Esophagus muscularis mucosa (tissue), 4 donors: Measurements from ENCODE around the gene SLC22A4.

Source experiments
- EP300 ChIP-seq: sonication (generic); formaldehyde crosslinking; IDR thresholded peaks from one replicate; pipeline ENCODE4 v1.6.1; 2017; ENCODE audit warnings: antibody characterized with exemption
- POLR2A ChIP-seq: fragments of 450-650 bp; IDR thresholded peaks from one replicate; pipeline ENCODE4 v1.6.1; 2017; ENCODE audit warnings: antibody characterized with exemption, moderate library complexity, mild to moderate bottlenecking, low read depth
- POLR2AphosphoS5 ChIP-seq, 2 donors: sonication (generic); formaldehyde crosslinking; IDR thresholded peaks; one replicate each; pipeline ENCODE4 v1.6.1; 2017; ENCODE audit warnings: antibody characterized with exemption in 2 of 2
- TF ChIP-seq, protein P1 (sequence below), 3 experiments: fragments of 200-600 bp in 2 of 3; fragments of 450-650 bp in 1 of 3; sonication (generic) in 2 of 3; IDR thresholded peaks; one replicate each; pipeline ENCODE4 v1.5.1; 2017 to 2019; ENCODE audit warnings: antibody characterized with exemption in 3 of 3, mild to moderate bottlenecking in 2 of 3, moderate library complexity in 1 of 3

DNA sequence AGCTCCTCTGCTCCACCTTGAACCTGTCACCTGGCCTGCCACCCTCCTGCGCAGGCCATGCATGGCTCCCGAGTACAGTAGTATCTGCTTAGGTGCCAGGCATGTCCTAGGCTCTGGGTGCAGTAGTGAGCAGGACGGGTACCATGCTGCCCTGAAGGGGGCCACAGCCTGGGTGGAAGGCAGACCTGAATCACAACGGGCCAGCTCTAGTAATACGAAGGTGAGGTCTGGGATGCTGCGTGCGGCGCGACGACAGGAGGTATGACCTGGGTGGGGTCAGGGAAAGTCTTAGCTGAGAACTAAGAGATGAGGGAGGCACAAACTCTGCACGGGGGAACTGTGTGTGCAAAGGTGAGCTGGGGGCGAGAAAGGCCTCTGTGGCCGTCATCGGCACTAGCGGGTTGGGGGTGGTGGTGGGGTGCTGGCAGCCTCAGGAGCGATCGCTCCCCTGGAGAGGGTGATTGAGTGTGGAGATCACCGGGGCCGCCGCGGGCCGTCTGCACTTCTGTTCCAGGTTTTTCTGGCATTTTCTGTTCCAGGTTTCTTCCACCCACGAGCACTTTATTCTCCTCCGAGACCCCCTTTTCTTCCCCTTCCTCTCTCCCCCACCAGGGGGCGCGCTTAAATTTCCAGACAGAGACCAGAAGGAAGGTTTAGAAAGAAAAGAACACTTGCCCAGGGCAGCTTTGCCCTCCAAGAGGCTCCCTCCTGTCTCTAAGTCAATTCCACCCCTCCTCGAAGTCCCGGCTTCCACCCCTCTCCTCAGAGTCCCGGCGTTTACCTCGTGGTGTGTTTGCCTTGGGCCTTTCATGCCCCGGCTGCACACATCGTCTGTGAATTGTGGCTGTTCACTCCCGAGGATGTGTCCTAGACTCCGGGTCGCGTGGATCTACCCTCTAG, 21.6 kb upstream of the SLC22A4 start:
- TF ChIP-seq, protein P1, sequence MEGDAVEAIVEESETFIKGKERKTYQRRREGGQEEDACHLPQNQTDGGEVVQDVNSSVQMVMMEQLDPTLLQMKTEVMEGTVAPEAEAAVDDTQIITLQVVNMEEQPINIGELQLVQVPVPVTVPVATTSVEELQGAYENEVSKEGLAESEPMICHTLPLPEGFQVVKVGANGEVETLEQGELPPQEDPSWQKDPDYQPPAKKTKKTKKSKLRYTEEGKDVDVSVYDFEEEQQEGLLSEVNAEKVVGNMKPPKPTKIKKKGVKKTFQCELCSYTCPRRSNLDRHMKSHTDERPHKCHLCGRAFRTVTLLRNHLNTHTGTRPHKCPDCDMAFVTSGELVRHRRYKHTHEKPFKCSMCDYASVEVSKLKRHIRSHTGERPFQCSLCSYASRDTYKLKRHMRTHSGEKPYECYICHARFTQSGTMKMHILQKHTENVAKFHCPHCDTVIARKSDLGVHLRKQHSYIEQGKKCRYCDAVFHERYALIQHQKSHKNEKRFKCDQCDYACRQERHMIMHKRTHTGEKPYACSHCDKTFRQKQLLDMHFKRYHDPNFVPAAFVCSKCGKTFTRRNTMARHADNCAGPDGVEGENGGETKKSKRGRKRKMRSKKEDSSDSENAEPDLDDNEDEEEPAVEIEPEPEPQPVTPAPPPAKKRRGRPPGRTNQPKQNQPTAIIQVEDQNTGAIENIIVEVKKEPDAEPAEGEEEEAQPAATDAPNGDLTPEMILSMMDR (IDR thresholded peaks at IDR 0.05) = peak; percentile 78 to 87 (median 85)
- TF ChIP-seq POLR2AphosphoS5 (IDR thresholded peaks at IDR 0.05) = peak in 1 of 2 donors; percentile 11
- TF ChIP-seq POLR2A = no peak
- no peak for TF ChIP-seq EP300
